ENCODE measurements around the gene SH2D2A.

GRCh38 chr1:156859523-156860112 is 43.0 kb upstream of the SH2D2A start:
- TF ChIP-seq CTCF (IDR thresholded peaks at IDR 0.05) = no peak
- no peak for TF ChIP-seq POLR2A (IDR thresholded peaks at IDR 0.05)
- no peak for TF ChIP-seq EP300 (IDR thresholded peaks at IDR 0.05)
